HG02642 (cell line): ENCODE results near the gene PHACTR1.

Experiments used
- ATAC-seq: cut with Tn5 transposase; IDR thresholded peaks from one replicate; pipeline ENCODE4 v1.9.1; 2021; ENCODE audit warnings: mild to moderate bottlenecking; ENCODE audit not compliant: unreplicated experiment, poor library complexity

The PHACTR1 gene

DNA sequence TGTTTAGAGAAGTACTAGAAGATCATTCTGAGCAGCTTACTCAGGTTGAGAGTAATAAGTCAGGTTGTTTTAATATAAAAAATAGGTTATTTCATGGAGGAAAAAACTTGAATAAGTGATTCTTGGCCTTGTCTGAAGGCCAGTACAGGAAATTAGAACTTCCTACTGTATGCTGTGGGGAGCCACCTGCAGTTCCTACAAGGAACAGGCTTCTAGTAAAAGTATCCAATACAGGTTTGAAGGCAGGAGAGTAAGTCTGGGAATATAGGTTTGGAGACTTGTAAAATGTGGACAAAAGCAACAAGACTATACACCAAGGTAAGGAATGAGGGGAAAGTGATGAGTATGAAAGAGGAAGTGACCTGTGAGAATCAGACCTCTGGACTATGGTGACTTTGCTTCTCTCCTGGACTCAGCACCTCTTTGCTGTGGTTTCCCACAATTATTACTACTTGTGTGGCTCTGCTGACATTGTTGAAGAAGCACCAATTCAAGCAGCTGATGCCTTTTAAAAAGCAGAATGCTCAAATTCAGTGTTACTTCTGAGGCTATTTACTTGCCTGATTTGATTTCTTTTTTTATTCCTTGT is 333.2 kb downstream of the PHACTR1 start:
- no peak for ATAC-seq

DNA sequence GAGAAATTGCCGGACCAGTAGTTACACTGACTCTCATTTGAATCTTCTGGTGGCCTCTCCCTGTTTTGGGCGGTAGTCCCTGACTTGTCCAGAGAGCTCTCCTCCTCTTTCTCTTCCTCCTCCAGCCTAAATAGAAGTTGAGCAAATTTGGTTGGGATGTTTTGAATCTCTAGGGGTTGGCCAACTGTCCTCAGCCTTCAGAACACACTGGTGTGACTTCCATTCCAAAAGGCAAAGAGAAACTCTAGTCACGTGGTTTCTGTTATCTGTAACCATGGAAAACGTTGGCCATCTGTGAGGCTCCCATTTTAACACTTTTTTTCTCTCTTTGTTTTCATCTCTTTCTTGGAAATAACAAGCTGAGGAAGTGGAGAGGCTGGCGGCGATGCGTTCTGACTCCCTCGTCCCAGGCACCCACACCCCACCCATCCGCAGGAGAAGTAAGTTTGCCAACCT is 336.5 kb downstream of the PHACTR1 start:
- ATAC-seq = no peak

DNA sequence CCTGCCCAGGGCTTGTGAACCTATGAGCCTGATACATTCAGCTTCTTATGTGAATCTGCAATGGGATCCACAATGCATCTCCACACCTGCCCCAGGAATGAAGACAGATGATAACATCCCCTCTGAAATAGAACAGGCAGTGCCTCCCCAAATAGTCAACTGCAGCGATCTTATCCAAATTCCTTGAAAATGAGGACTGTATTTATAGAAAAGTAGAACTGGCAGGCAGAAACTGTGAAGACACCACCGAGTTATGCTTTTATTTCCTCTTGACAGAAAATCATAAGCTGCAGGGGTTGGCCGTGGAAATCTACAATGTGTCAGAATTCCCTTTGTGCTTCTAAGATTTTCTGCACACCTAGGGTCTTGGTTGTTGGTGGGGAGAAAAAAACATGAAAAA is 341.5 kb downstream of the PHACTR1 start:
- ATAC-seq = no peak

DNA sequence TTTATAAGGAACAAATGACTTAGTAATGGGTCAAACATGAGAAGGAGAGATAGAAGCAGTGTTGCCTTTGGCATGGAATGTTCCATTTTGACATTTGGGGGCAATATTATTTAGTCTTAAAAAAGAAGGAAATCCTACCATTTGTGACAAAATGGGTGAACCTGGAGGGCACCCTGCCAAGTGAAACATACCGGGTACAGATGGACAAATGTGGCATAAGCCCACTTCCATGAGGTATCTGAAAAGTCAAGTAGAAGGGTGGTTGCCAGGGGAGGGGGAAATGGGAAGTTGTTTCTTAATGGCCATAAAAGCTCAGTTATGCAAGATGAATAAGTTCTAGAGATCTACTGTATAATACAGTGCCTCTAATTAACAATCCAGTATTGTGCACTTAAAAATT is 342.5 kb downstream of the PHACTR1 start:
- no peak for ATAC-seq

DNA sequence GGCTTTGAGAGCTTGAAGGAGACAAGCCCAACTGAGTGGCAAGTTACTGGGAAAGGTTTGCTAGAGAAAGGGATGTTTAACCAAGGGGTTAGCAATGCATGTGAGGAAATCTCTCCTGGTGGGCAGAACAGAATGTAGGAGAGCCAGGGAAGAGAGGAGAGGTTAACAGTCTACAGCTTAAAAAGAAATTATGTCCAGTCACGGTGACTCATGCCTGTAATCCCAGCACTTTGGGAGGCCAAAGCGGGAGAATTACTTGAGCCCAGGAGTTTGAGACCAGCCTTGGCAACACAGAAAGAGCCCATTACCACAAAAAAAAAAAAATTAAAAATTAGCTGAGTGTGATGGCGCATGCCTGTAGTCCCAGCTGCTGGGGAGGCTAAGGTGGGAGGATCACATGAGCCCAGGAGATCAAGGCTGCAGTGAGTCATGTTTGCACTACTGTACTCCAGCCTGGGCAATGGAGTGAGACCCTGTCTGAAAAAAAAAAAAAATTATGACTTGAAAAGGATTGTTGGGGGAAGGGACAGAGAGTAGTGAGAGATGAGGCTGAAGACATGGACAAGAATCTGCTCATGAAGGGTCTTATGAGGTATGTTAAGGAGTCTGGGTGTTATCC is 346.8 kb downstream of the PHACTR1 start:
- ATAC-seq = no peak

DNA sequence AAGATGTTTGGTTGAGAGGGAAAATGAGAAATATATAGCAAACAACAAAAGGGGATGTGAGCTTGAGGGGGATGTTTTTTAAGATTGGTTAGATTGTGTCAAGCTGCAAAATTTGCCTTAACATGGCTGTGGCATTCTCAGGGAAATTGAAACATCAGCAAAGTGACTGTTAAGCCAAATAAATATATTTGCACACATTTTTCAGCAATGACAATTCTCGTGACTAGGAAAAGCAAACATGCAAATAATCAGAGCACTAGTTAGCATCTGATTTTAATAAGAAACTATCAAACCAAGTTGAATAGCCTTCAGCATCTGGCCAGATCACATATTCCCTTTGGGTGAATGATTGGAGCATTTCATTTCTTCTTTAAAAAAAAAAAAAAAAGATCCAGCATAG is 349.0 kb downstream of the PHACTR1 start:
- no peak for ATAC-seq

DNA sequence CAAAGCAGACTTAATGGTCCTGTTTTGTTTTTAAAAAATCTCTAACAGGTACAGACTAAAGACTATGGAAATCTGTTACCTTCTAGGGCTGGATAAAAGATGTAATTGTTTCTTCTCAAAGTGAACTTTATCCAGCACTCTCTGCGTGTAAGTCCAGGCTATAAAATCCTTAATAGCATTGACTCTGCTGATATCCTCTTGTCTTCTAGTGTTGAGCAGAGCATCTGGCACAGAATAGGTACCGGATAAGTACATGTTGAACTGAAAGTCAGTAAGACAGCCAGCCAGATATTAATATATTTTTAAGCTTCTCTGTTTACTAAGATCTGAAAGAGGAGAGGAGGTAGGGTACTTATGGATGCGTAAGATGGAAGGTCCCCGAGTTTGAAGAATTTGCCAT is 349.5 kb downstream of the PHACTR1 start:
- ATAC-seq = no peak

DNA sequence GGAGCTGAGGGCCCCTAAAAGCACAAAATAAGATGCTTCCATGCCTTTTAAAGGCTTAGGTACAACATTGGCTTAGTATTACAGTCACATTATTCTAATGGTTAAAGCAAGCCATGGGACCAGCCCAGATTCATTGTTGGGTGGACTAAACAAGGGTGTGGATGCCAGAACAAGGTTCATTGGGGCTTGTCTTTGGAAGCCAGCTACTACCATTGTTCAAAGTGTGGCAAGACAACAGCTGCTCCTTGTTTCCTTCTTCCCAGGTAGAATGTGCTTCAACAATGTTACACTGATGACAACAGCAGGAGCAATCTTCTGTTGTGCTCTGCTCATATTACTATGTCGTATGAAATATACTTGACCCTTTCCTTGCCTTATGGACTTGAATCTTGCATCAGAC is 350.3 kb downstream of the PHACTR1 start:
- no peak for ATAC-seq

DNA sequence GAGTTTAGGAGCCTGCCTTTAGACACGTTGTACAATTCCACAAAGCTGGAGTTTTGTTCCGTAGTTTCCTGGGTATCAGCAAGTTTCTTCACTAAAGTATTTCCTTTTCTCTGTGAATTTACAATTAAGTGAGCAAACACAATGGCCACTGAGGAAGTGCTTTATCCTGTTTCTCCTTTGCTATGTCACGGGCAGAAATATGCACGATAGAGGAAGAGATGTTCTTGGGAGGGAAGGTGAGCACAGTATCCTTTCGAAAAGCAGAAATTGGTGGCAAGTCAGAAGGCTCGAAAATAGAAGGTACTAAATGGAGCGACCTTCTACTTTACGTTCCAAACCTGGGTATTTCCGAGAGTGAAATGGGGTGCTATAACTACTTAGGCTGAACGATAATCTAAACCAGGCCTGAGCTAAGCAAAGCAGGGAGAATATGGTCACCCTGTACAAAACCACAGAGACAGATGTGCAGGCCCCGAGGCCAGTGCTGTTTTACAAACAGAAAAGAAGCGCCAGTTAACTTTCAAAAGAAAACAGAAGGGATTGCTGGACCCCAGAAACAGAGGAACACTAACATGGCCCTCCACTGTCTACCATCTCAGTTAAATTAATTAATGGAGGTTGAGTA is 352.1 kb downstream of the PHACTR1 start:
- no peak for ATAC-seq

DNA sequence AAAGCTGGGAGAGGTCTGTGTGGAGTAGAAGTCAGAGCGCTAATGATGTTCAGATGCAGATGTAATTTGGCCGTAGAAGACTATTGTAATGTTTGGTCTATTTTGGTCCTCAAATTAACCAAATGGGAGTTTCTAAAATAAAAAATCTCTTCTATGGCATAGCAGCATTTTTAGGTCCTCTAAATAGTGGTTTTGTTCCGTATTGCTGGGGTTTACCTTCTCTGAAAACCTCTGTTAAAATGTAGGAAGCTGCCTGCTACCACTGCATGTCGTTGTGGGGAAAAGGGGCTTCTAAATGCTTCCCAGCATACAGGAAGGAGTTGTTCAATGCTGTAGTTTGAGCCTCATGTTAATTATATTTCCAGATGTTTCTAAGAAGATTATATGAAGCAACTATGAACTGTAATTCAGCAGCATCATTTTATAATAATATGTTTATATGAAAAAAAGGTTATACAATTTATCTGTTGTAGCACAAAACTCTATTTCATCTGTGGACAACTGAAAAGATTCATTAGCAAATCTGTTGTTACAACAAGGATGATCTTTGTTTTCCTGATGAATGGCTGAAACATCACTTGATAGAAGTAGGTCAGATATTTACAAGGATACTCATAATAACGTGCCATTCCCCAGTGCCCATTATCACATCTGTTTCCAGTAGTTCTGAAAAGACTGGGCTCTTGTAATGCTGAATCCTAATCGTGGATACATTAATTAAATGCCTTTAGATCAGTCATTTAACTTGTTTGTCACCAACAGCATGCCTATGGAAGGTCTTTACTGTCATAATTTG is 355.2 kb downstream of the PHACTR1 start:
- no peak for ATAC-seq

DNA sequence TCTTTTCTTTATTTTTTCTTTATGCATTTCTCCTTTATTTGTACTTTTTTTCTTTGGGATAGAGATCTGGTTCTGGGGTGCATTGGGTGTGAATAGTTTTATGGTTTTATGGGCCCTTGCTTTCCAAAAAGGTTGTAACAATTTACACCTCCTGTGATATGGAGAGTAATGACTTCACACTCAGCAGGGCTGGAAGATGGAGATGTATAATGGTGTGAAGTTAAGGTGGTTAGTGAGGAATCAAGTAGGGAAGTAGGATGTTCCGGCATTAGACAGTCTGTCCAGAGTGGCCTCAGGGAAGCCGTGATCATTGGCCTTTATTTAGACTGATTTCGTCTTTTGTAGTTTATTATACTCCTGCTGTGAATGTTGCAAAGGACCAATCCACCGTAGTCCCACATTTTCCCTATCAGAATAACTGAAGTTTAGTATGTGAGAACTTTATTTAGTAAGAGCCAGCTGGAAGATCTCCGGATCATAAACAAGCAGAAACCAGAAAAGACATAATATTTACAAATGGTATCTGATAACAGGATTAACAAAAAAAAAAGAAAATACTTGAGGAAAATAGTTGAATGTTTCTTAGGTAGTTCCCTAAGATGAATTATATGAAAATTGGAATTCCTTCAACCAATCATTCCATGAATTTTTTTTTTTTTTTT is 356.2 kb downstream of the PHACTR1 start:
- ATAC-seq = no peak

DNA sequence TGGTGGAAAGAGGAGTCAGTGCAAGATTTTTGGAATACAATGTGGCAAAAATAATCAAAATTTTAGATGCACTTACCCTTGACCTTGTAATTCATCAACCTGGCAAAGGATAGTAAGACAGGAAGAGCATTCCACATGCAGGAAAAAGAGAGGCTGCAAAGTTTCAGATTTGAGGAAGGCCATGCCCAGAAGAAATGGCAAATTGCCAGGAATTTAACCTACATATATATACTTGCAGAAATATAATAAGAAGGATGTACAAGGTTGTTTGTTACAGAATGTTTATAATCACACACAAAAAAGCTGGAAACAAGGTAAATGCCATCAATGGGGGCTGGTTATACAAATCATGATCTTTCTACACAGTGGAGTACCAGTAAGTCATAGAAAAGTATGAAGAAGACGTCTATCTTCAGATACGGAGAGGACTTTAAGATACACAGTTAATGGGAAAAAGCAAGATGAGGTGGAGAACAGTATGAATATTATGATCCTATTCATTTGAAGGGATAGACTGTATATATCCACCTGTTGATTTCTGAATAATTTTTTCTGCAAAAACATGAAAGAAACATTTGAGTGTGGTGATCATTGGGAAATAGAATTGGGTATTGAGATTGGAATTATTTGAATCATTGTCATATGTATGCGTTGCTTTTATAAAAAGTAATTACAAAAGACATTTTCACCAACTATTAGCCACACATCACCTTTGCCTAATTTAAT is 358.0 kb downstream of the PHACTR1 start:
- ATAC-seq = no peak

DNA sequence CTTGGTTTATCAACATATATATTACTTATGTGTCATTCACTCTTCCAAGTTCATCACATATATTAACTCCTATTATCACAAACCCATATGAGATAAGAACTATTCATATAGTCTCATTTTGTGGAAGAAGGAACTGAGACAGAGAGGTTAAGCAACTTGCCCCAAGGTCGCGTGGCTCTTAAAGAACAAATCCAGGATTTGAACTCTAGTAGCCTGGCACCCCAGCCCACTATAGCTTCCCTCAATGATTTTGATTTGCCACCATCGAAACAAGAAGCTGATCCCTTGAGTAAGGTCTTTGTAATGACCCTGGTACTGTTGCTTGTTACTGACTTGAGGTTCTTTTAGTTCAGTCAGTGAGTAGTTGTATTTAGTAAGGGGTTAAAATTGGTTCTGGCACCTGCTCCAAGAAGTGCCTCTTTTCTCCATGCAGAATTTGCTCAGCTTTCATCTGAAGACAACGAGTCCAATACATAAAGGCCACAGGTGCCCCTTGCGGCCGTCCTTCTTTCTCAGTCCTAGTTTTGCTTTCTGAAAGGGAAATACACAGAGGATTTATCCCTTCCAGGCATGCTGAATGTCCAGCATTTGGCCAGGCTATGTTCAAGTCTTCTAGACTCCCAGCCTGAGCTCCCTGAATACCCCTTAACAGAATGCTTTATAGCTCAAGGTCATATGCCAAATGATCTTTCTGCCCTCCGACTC is 358.7 kb downstream of the PHACTR1 start:
- ATAC-seq = no peak

DNA sequence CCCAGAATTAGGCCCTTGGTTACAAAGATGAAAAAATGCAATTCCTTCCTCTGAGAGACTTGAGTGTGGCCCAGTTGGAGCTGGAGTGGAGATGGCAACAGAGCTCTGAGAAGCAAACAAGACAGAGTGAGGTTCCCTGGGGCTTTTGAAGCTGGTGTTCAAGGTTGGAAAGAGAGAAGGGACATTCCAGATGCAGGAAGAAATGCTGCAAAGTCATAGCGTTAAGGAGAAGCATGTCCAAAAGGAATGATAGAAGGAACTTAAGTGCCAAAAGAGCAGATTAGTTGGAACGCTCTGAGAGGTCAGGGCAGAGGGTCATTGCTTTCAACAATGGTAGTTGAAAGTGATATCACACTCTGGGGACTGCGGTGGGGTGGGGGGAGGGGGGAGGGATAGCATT is 360.0 kb downstream of the PHACTR1 start:
- no peak for ATAC-seq

DNA sequence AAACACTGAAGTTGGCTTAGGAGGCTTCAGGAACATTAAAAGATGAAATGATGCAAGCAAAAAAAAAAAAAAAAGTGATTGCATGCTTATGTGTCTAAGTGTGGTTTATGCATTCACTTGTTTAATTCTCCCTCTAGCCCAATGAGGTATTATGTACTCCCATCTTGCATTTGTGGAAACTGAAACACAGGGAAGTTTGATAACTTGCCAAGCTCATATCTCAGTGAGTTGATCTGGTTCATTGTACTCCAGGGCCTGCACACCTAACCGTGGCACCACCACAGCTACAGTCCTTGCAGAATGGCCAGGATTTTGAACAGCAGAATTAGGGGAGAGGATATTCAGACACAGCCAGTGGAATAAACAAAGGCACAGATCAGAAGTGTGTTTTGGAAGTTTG is 360.6 kb downstream of the PHACTR1 start:
- no peak for ATAC-seq

DNA sequence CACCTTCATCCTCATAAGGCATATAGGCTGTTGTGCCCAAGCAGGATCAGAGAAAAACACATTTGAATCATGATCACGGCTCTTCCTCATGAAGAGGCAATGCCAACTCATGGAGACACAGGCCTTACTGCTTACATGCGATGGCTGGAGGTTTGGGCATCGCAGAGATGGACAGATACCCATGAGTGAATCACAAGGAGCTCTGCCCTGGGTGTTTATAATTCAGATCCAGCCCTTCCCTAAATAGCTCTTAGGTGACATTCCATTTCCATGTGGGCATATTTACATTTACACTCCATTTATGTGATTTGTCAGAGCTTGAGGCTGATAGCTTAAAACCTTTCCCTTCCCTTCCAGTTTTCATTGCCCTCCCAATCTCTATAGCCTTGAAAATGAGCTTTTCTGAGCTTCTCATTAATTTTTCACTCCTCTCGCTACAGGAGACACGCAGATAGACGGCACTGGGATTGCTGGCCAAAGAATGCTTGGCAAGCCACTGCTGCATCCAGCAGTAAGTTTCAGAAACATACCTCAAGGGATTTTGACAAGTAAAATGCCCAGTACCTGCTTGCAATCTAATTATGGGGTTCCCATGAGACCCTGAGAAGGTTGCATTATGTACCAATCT is 362.6 kb downstream of the PHACTR1 start:
- no peak for ATAC-seq

DNA sequence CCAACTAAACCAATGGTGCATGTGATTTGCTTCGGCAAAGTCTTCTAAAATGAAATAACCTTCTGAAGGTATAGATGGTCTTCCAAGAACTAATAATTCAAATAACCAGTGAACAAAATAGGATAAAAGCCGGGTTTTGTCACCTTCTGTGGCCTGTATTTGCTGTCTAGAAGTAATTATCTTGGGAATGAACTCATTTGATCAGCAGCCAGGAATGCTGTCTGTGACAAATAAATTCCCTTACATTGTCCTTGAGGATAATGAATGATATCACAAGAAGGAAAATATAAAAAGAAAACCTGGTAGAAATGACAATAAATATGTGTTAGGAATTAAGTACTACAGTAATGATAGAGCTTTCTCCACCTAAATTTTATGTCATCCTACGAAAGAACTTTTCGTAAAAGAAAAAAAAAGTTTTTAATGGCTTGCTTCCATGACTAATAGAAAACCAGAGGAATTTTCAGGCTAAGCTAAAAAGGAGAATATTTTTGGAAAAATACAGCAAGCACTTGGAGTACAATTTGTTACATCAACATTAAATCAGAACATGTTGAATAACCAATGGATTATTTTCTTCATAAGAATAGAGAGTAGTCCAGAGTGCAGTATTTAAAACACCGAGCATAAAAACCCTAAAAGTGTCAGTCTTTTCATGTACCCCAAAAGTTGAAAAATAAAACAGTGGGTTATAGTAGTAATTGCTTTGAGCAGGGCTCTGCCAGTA is 364.1 kb downstream of the PHACTR1 start:
- ATAC-seq = no peak

DNA sequence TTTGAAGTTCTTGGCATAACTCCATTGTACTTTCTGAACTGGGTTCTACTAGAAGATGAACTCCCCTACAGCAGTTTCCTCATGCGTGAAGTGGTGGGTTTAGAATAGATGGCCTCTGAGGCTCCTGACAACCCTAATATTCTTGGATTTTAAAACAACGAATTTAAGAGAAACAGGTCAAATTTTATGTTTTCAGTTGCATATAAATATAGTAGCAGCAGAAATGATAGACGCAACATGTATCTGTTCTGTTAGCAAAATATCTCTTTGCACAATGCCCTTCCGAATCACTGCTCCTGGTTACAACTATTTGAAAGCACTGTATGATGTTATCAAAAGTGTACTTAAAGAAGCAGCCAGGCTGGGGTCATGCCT is 364.6 kb downstream of the PHACTR1 start:
- no peak for ATAC-seq
